ENCODE results near the gene PRR14. TPM values are rescaled to one million over a fixed set of nuclear protein-coding genes. Genes with fewer than 3 reads are reported as not detected.

PRR14 gene
- total RNA-seq (ENCODE audit: unreplicated experiment) = 79.6 TPM
- long read RNA-seq, partial matches to known transcripts = 4 of 6 reads
- long read RNA-seq, other reads (novel, unspliced or antisense) = 1 of 6 reads

DNA sequence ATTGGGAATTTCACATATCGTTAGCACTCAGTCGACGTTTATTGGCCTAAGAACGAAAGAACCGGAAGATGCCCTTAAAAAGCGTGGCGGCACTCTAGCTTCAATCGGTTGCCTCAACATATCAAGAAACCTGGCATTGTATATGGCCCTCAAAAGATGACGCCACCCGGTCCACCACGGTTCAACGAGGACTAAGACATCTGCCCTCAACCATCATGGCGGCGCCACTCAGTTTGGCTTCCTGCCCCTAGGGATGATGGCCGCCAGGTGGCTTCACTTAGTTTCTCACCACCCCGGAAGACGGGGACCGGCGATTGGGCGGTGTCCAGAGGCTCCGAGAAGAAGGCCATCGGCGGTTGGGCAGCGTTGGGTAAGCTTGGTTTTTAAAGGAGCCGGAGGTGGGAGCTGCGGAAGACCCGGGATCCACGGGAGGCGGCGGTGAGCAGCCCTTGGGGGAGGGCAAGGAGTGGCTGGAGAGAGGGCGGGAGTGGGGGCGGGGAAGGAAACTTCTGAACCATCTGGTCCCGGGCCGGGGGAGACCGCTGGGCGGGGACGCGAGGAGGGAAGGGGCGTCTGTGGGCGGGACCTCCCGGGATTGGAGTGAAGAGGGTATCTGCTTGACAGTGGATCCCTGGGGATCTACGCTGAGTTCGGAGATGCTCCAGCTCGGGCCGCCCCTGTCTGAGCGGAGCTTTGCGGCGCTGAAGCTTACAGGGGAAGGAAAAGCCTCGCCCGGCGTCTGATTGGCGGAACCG is at the start of gene PRR14:
Gene PRR14 (plus strand): TSS at position 592 of the 755 bp plus-strand sequence. CDS start 686 bp downstream, outside the sequence.
- peak; percentile 100 for DNase-seq
- Mint-ChIP-seq H3K27me3 (ENCODE audit: unreplicated experiment) (peaks cover 9% of the 10 kb centered on the region), H3K27ac (ENCODE audit: unreplicated experiment) (peak within 1 kb of the TSS; percentile 99), H3K9me3 (ENCODE audit: unreplicated experiment) (peaks cover 9% of the 10 kb centered on the region), H3K36me3 (ENCODE audit: unreplicated experiment) (no peaks in the 10 kb centered on the region), H3K4me1 (ENCODE audit: low read depth, unreplicated experiment) (peaks cover 10% of the 10 kb centered on the region), H3K4me3 (ENCODE audit: unreplicated experiment) (peak within 1 kb of the TSS; percentile 98)
- TF ChIP-seq, protein P1, sequence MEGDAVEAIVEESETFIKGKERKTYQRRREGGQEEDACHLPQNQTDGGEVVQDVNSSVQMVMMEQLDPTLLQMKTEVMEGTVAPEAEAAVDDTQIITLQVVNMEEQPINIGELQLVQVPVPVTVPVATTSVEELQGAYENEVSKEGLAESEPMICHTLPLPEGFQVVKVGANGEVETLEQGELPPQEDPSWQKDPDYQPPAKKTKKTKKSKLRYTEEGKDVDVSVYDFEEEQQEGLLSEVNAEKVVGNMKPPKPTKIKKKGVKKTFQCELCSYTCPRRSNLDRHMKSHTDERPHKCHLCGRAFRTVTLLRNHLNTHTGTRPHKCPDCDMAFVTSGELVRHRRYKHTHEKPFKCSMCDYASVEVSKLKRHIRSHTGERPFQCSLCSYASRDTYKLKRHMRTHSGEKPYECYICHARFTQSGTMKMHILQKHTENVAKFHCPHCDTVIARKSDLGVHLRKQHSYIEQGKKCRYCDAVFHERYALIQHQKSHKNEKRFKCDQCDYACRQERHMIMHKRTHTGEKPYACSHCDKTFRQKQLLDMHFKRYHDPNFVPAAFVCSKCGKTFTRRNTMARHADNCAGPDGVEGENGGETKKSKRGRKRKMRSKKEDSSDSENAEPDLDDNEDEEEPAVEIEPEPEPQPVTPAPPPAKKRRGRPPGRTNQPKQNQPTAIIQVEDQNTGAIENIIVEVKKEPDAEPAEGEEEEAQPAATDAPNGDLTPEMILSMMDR (IDR thresholded peaks at IDR 0.05; ENCODE audit: partially characterized antibody, unreplicated experiment) = peak; percentile 58

DNA sequence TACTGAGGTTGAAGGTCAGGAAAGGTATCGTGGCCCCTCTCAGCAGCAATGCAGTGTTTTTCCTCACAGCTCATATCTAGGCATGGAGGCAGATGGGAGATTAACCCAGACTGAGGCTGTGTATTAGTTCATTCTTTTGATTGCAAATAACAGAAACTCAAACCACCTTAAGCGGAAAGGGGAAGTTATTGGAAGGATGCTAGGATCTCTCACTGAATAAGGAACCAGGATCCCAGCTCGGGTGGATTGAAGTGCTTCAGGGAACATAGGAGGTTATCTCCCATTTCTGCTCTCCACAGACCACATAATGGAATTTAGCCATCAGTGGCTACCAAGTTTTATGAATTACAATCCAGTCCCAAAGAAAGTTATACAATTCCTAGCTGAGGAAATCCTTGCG is 48.8 kb upstream of the PRR14 start:
- H3K4me1 Mint-ChIP-seq (ENCODE audit: low read depth, unreplicated experiment) = no peaks in the 10 kb centered on the region
- H3K36me3 Mint-ChIP-seq (ENCODE audit: unreplicated experiment) = peaks cover 5% of the 10 kb centered on the region
- H3K27me3 Mint-ChIP-seq (ENCODE audit: unreplicated experiment) = peaks cover 5% of the 10 kb centered on the region
- TF ChIP-seq, protein P1 (IDR thresholded peaks at IDR 0.05; ENCODE audit: partially characterized antibody, unreplicated experiment) = no peak
- no peak for DNase-seq
- H3K27ac Mint-ChIP-seq (ENCODE audit: unreplicated experiment) = no peak overlapping the region
- no peak overlapping the region for H3K4me3 Mint-ChIP-seq (ENCODE audit: unreplicated experiment)
- peaks cover 4% of the 10 kb centered on the region for H3K9me3 Mint-ChIP-seq (ENCODE audit: unreplicated experiment)

DNA sequence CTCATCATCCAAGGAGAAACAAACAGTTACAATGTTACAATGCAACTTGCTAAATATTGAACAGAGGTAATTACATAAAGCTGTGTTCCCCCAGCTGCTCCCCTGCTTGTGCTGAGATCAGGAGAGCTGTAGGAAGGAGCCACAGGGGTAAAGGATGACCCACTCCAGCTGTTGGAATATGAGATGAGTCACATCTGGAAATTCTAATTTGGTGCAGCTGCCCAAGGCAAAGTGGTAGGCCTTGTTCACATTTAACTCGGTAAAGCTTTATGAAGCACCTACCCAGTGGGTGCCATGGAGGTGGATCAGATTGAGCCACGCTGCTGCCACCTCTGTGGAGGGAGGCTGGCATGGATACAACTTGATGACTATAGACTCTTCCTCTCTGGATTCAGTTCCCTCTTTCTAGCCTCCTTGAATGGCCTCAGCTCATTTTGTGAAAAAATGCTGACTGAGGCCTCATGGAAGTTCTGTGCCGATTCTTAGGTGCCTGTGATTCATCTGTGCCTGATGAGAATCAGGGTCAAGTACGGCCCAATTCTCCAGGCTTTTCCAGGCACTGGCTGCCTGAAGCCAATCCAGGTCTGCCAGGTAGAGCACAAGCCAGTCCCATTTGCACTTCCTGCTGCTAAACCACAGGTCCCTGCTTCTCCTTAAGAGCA is 48.0 kb upstream of the PRR14 start:
- Mint-ChIP-seq H3K36me3 (ENCODE audit: unreplicated experiment) (peaks cover 5% of the 10 kb centered on the region), H3K9me3 (ENCODE audit: unreplicated experiment) (peaks cover 4% of the 10 kb centered on the region), H3K4me3 (ENCODE audit: unreplicated experiment) (no peak overlapping the region), H3K4me1 (ENCODE audit: low read depth, unreplicated experiment) (no peaks in the 10 kb centered on the region), H3K27ac (ENCODE audit: unreplicated experiment) (no peak overlapping the region), H3K27me3 (ENCODE audit: unreplicated experiment) (peaks cover 5% of the 10 kb centered on the region)
- no peak for DNase-seq
- TF ChIP-seq, protein P1 (IDR thresholded peaks at IDR 0.05; ENCODE audit: partially characterized antibody, unreplicated experiment) = no peak

DNA sequence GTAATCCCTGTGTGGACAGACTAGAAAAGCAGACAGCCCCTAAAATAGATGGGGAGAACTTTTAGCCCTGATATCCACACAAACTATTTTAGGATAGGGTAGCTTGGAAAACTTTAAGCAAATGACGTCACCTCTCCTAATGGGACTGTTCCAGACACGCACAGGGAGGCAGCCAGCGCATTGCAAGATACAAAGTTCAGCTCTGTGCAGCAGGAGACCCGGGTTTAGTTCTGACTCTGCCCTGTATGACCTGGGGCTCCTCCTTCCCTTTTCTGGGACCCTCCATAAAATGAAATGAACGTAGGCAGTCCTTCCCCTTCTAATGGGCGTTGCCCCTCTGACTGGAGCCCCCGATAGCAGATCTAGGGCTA is 46.8 kb upstream of the PRR14 start:
- DNase-seq = no peak
- Mint-ChIP-seq H3K9me3 (ENCODE audit: unreplicated experiment) (peaks cover 6% of the 10 kb centered on the region), H3K36me3 (ENCODE audit: unreplicated experiment) (peaks cover 5% of the 10 kb centered on the region), H3K27ac (ENCODE audit: unreplicated experiment) (no peak overlapping the region), H3K27me3 (ENCODE audit: unreplicated experiment) (peaks cover 5% of the 10 kb centered on the region), H3K4me3 (ENCODE audit: unreplicated experiment) (no peak overlapping the region), H3K4me1 (ENCODE audit: low read depth, unreplicated experiment) (no peaks in the 10 kb centered on the region)
- TF ChIP-seq, protein P1 (IDR thresholded peaks at IDR 0.05; ENCODE audit: partially characterized antibody, unreplicated experiment) = no peak

Measured in glutamatergic neuron (in vitro differentiated cells).